Nephron progenitor cell (in vitro differentiated cells): ENCODE measurements around the gene BAHCC1.

Experiments
- DNase-seq: peaks from one replicate; pipeline ENCODE4 v3.0.0; 2021
- H3K27ac Mint-ChIP-seq: 2 replicates; pipeline ENCODE4 v1.8.0; 2021; ENCODE audit warnings: mild to moderate bottlenecking, moderate library complexity, mixed read lengths
- H3K27me3 Mint-ChIP-seq: 2 replicates; pipeline ENCODE4 v1.8.0; 2021; ENCODE audit warnings: mild to moderate bottlenecking, low read depth, mixed read lengths; ENCODE audit not compliant: poor library complexity
- H3K36me3 Mint-ChIP-seq: 2 replicates; pipeline ENCODE4 v1.8.0; 2021; ENCODE audit warnings: low read depth, mixed read lengths
- H3K4me1 Mint-ChIP-seq: 2 replicates; pipeline ENCODE4 v1.8.0; 2021; ENCODE audit warnings: mixed read lengths
- H3K4me3 Mint-ChIP-seq: 2 replicates; pipeline ENCODE4 v1.8.0; 2021; ENCODE audit warnings: mild to moderate bottlenecking, moderate library complexity, mixed read lengths
- H3K9me3 Mint-ChIP-seq: 2 replicates; pipeline ENCODE4 v1.8.0; 2021; ENCODE audit warnings: mild to moderate bottlenecking, moderate library complexity, mixed read lengths
- TF ChIP-seq, protein P1 (sequence below): fragments of 200-600 bp; sonication (generic); IDR thresholded peaks from 2 replicates; pipeline ENCODE4 v1.5.0; 2021; ENCODE audit warnings: antibody characterized with exemption

Gene BAHCC1

GRCh38 chr17:81514489-81514738 is 119.2 kb downstream of the BAHCC1 start:
- no peak overlapping the region for H3K27ac Mint-ChIP-seq
- peaks cover 12% of the 10 kb centered on the region for H3K27me3 Mint-ChIP-seq
- TF ChIP-seq, protein P1, sequence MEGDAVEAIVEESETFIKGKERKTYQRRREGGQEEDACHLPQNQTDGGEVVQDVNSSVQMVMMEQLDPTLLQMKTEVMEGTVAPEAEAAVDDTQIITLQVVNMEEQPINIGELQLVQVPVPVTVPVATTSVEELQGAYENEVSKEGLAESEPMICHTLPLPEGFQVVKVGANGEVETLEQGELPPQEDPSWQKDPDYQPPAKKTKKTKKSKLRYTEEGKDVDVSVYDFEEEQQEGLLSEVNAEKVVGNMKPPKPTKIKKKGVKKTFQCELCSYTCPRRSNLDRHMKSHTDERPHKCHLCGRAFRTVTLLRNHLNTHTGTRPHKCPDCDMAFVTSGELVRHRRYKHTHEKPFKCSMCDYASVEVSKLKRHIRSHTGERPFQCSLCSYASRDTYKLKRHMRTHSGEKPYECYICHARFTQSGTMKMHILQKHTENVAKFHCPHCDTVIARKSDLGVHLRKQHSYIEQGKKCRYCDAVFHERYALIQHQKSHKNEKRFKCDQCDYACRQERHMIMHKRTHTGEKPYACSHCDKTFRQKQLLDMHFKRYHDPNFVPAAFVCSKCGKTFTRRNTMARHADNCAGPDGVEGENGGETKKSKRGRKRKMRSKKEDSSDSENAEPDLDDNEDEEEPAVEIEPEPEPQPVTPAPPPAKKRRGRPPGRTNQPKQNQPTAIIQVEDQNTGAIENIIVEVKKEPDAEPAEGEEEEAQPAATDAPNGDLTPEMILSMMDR, result no peak
- peaks cover 55% of the 10 kb centered on the region for H3K4me1 Mint-ChIP-seq
- no peak for DNase-seq
- H3K9me3 Mint-ChIP-seq, result peaks cover 5% of the 10 kb centered on the region
- H3K4me3 Mint-ChIP-seq, result peak overlapping the region; percentile 74
- peaks cover 26% of the 10 kb centered on the region for H3K36me3 Mint-ChIP-seq

- Mint-ChIP-seq H3K9me3 (peaks cover 5% of the 10 kb centered on the region), H3K27me3 (peaks cover 16% of the 10 kb centered on the region), H3K4me1 (peaks cover 50% of the 10 kb centered on the region), H3K36me3 (peaks cover 21% of the 10 kb centered on the region), H3K27ac (no peak overlapping the region), H3K4me3 (peak overlapping the region; percentile 84)
- TF ChIP-seq, protein P1, result no peak
- peak; percentile 71 for DNase-seq
Observed at GRCh38 chr17:81514739-81515529, 119.7 kb downstream of the BAHCC1 start.

DNA sequence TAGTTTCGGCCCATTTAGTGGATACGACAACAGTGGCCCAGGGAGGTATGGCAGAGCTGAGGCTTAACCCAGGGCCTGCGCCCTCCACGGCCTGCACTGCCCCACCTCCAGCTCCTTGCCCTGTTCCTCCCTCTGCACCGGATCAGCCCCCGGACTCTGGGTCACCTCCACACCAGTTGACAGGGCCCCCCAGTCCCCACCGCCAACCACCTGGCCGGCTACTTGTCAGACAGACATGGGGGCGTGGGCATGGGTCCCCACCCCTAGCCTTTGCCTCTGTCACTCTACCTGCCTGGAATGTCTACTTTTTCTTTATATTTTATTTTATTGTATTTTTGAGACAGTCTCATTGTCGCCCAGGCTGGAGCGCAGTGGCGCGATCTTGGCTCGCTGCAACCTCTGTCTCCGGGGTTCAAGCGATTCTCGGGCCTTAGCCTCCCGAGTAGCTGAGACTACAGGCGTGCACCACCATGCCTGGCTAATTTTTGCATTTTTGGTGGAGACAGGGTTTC is 120.3 kb downstream of the BAHCC1 start:
- H3K36me3 Mint-ChIP-seq, result peaks cover 14% of the 10 kb centered on the region
- DNase-seq, result no peak
- H3K4me3 Mint-ChIP-seq, result peak overlapping the region; percentile 84
- TF ChIP-seq, protein P1, result no peak
- peaks cover 5% of the 10 kb centered on the region for H3K9me3 Mint-ChIP-seq
- H3K4me1 Mint-ChIP-seq, result peaks cover 47% of the 10 kb centered on the region
- H3K27ac Mint-ChIP-seq, result no peak overlapping the region
- H3K27me3 Mint-ChIP-seq, result peaks cover 23% of the 10 kb centered on the region
